NCI-H1436 treated with DMSO at 0.1 percent for 48 hours (cell line): ENCODE measurements around the gene BORA.
A peak's percentile ranks its signal among the peaks of the same experiment; 100 is the strongest.
"Not testable (repeated sequence)": the region's sequence is repeated elsewhere in the genome, so short reads cannot be mapped to it uniquely, and the experiment has no call there.

Source experiments
- DNase-seq: peaks from one replicate; lab custom pipeline; 2025; lab: John Stamatoyannopoulos, UW

The BORA gene

GRCh38 chr13:72727417-72728289, at the start of gene BORA, which contains the start of gene MZT1:
Gene BORA (plus strand): TSS chr13:72727923. CDS start chr13:72728941, 1,018 bp downstream.
Gene MZT1 (minus strand): TSS chr13:72727629. CDS start chr13:72727602, 27 bp downstream.
- peak; percentile 90 for DNase-seq

DNA sequence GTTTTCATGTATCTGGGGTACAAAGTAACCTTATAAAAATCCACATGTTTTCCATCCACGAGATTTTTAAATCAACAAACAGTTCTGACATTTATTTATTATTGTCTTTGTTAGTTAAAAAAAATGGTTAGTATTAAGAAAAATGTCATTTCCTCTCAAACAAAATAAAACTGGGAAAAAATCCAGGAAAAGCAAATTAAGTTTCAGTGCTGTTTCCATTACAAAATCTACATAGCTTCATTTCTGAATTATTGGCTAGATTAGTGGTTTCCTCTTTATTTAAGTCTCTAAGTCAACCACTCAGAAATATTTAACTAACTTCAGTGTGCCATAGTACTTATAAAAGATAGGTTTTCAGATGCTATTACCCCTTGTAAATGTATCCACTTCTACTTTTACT, 49.4 kb upstream of the BORA start:
- no peak for DNase-seq

- no peak for DNase-seq
Measured at GRCh38 chr13:72680353-72680752, 47.4 kb upstream of the BORA start.

GRCh38 chr13:72686766-72687165, 41.0 kb upstream of the BORA start:
- DNase-seq, result no peak

DNA sequence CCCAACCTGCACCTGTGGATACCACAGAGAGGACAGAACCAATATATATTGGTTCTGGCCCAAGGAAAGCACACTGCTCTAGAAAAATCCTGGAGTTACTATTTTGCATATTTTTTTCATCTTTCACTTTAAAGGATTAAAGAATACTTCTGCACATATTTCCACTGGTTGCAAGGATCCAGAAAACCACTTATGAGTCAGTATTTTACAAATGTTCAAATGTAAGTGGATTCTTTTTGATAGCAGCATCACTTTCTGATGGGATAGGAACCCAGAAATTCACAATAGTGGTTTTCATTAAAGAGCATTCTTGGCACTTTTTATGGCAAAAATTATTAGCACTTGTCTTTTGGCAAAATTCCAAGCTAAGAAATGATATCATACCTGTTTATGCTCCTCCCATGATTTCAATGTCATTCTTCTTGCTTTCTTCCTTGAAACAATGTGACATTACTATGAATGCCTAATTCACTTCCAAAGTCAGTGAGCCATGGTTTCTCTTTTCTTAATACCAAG, 38.5 kb upstream of the BORA start:
- DNase-seq, result no peak

DNA sequence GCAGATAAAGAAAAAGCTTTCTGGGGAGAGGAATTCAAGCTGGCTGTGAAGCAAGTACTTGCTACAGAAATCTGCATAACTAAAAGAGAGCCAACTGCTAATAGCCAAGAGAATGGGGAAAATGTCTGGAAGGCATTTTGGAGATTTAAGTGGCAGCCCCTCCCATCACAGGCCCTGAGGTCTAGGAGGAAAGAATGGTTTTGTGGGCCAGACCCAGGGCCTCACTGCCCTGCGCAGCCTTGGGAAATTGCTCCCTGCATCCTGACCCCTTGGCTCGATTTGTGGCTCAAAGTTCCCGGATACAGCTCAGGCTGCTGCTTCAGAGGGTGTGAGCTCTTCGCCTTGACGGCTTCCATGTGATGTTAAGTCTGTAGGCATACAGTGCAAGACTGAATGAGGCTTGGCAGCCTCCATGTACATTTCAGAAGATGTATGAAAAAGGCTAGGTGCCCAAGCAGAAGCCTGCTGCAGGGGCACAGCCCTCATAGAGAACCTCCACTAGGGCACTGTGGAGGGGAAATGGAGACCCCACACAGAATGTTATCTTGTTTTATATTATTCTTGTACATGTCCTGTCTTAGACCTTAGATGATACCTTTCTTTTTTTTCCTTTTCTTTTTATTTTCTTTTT, 34.7 kb upstream of the BORA start:
- DNase-seq, result no peak

DNA sequence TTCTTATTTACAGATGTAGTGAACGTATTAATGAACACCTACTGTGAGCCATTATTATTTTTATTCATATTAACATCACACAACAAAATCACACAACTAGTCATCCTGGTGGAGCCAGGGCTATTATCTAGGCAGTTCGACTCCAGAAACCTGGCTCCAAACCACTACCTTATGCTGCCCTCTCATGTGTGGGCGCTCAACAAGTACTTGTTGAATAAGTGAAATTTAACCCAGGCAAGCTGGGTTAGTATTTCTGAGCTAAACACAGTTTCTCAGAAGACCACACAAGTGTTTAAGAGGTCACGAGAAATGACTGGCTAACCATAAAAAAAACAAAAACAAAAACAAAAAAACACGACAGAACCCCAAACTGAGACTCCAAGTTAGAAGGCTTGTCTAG, 33.9 kb upstream of the BORA start:
- DNase-seq, result no peak

DNA sequence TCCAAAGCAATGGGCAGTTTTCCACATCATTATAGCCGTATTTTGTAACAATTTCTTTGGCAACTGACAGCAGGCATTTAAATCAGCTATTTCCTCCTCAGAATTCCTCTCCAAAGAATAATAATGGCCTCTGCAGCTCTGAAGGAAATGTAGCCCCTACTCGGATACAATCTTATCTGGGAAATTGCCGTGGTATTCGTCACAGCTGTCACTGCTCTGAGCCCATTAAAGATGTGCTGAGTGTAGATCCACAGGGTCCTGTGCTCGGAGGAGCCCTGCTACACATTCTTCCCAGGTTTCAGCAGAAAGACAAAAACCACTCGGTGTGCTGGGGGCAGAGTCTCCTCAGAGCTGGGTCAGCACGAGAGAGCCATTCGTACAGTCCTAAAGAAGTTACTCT, 33.4 kb upstream of the BORA start:
- no peak for DNase-seq

DNA sequence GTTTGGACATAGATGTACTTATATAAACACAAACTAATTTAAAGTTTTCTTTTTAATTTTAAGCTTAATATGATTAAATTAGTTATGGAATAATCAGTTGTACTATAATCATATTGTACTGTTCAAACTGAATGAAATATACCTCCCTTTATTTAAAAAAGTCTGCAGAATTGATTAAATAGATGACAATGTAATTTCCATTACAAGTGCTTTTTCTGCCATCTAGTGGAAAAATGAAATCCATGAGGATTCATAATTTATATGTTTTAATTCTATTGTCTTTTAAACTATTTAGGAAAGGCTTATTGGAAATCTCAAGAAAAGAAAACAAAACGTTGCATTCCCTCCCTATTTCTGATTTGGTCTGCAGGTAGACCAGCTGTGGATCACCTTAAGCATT, 31.1 kb upstream of the BORA start:
- DNase-seq, result no peak

DNA sequence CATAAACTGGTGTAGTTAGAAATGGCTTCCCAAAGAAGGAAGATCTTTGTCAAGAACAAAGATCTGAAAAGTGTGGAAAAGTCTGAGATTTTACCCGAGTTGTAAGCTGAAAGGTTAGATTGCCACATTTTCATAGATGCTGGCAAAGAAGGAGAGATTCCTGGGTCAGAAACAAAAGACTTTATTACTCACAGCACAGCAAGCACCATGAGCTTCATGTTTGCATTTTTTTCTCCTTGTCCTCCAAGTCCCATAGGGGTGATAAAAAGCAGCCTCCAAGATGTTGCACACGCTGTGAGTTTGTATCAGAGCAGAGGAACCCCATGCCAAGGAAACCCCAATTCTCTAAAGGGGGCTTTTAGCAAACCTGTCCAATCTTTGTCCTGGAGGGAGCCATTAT, 29.6 kb upstream of the BORA start:
- no peak for DNase-seq

DNA sequence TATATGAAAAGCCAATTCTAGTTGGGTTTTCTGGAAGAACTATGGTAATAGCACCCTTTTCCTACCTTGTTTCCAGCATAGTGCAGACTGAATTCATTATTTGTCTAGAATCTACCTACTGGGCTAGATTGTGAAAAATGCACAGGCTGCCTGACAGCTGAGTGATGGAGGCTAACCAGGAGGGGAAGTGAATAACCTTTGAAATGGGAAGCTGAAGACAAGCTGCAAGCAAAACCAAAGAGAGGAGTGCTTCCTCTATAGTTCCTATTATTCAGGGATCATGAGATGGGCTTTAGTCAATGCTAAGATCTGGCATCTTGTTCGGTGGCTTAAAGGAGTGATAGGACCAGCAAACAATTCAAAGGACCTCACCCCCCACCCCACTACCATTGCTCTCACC, 27.2 kb upstream of the BORA start:
- DNase-seq, result no peak

GRCh38 chr13:72716776-72717175, 10.9 kb upstream of the BORA start:
- no peak for DNase-seq

DNA sequence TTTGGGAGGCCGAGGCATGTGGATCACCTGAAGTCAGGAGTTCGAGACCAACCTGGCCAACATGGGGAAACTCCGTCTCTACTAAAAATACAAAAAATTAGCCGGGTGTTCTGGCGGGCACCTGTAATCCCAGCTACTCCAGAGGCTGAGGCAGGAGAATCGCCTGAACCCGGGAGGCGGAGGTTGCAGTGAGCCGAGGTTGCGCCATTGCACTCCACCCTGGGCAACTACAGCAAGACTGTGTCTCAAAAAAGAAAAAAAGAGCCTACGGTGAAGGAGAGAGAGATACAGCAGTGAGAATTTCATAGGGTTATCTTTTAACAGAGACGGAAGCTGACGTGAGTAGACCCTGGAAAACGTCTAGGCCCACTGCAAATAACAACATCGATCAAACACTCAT, 1.5 kb upstream of the BORA start:
- not testable (repeated sequence) for DNase-seq

DNA sequence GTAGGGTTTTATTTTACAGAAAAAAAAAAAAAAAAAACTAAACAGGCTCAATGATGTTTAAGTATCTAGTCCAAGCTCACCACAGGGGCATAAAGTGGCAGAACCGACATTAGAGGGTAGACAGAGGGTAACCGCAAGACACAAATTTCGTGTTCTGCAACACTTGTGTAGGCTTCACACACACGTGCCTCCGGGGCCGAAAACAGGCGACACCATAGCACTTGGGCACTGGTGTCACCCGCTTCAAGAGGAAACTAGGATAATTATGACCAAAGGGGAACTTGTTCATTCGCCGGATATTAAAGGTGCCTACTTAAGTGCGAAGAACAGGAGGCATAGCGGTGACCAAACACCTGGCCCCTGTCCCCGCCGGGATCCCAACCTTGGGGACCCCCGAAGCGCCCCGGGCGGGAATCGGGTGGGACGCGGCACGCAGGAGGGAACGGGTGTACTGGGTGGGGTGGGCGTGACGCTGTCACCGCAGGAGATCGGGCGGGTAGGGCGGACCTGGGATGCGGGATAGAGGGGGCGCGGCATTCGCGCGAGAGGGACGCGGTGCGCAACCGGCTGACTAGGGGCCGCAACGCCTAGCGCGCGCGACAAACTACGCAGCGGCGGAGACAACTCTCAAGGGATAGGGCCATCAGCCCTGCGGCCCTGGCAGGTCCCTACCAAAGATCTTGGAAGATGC, 852 bp upstream of the BORA start:
- no peak for DNase-seq

DNA sequence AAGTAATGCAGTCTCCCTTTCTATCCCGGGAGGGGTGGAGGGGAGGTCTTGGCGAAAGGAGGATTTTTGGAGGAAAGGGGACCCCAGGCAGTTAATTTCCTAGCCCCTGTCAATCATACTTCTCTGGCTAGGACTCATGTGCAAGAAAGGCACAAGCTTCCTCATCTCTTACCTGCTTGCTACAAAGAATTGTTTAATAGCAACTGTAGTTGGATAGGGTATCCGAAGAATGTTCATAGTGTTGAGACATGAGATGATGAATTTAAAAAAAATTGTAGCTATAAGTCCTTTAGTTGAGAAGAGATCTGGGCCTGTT, 525 bp downstream of the BORA start:
- no peak for DNase-seq

DNA sequence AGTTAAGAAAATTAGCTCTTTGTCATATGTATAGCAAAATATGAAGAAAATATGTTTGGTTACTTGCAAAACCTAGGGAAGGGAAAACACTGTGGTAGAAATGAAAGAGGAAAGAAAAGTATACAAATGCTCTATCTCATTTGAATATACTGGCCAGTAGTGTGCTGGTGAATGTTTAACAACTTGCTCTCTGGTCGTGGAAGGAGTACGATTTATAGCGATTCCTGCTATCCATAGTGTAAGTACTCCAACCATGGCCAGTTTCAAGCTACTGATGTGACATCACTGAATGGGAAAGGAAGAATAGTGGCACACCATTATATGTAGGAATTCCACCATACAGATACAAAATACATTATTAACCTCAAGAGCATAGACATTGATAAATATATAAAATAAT, 9.3 kb downstream of the BORA start:
- DNase-seq, result no peak

- DNase-seq, result no peak
Measured at GRCh38 chr13:72740015-72740414, 12.3 kb downstream of the BORA start.

DNA sequence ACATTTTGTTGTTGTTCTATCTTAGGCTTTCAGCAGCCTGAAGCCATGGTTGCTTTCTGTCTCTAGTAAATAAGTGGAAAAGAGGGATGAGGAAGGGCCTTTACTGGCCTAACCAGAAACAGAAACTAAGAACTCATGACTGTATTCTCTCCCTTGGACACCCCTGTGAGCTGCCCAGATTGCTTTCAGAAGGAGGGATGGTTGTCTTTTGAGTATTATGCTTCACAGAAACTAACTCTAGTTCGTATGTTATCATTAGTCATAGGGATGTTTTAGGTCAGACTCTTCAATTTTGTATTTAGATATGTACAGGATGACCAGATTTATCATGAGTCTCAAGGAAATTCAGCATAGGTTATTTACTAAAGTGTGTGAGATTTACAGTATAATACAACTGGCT, 17.5 kb downstream of the BORA start:
- DNase-seq, result no peak

GRCh38 chr13:72751220-72751619, 23.5 kb downstream of the BORA start:
- no peak for DNase-seq

GRCh38 chr13:72754111-72754510, 26.4 kb downstream of the BORA start:
- no peak for DNase-seq

- DNase-seq, result no peak
Measured at GRCh38 chr13:72757792-72758535, 30.2 kb downstream of the BORA start.

- DNase-seq, result no peak
Measured at GRCh38 chr13:72760189-72760588, 32.5 kb downstream of the BORA start.
